ENCODE measurements around the gene DNAH7.

Gene DNAH7

DNA sequence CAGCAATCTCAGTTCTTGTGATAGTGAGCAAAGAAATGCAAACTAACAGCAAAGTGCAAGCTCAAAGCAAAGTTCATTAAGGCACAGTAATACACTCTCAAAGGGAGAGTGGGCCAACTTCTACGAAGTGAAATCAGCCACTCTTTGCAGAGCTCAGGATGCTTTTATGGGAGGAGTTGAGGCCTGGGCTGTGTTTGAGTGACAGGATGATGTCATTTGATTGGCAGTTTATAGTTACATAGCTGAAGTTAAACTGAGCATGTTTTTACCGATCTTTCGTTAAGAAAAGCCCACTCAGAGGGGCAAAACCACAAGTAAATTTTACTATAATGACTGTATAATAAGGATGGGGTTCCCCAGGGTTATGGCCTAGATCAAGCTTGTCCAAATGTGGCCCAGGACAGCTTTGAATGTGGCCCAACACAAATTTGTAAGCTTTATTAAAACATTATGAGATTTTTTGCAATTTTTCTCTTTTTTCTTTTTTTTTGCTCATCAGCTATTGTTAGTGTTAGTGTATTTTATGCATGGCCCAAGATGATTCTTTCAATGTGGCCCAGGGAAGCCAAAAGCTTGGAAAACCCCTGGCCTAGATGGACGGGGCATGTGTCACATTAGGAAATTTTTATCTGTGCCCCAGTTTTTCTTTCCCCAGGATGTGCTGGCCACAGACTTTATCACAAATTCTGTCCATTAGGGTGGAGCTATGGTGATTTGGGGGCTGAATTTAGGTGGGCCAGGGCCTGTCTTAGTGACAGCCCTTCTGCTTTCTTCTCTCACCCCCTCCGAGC is 8.3 kb upstream of the DNAH7 start:
- no peak for DNase-seq

DNA sequence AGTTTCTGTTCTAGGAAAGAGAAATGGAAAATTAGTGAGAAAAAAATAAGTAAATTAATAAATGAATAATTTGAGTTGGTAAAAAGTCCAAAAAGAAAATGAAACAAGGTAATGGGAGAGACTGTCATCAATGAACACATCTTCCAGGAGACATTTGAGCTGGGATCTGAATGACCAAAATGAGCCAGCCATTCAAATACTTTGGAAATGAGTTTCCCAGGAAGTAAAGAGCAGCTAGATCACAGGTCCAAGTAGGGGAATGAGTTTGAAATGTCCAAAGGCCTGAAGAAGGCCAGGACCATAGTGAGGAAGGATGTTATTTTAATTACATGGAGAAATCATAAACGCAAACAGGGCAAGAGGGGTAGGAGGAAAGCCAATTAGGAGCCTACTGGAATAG is 6.6 kb upstream of the DNAH7 start:
- no peak for DNase-seq

DNA sequence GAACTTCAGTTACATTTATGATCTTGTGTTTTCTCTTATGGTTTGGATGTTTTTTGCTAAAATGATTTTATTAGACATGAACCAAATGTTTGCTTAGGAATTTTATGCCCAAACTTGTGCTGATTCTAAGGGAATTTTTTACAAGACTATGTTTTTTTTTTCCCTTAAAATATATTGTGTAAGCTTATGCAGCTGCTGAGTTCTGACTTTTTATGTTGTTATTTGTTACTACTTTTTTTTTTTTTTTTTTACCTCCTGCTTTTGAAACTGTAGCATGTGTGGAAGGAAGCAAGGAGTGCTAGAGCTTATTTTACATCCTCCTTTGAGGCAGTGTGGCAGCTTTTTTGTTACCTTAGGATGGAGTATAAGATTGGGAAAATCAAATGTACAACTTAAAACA is 6.0 kb upstream of the DNAH7 start:
- DNase-seq, result no peak

DNA sequence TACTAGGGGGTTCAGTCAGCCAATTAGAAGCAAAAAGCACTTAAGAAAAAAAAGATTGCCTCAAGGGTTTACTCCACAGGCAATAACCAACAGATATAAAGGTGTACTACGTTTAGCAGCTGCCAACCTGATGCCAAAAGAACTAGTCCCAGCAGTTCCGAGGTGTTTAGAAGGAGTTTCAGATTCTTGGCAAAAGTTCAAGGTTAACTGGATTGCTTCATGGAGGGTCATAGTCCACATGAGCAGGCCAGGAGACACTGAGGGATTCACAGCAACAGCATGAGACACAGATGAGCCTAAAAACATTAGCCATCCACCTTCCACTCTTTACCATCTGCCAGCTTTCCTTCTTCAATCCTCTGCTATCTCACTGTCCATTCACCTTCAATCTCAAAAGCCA is 4.9 kb upstream of the DNAH7 start:
- DNase-seq, result no peak

DNA sequence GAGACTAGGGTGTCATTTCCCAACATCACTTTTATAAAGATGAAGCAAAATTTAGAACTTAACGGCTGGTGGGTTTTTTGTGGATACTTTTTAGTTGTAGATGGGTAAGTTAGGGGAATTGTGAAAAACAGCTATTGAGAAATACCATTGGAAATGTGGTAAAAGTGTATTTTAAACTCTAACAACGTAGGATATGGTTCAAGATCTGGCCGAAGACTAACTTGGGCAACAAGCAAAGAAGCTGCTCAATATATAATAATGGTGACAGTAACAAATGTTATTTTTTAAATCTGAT is 1.6 kb downstream of the DNAH7 start:
- no peak for DNase-seq

DNA sequence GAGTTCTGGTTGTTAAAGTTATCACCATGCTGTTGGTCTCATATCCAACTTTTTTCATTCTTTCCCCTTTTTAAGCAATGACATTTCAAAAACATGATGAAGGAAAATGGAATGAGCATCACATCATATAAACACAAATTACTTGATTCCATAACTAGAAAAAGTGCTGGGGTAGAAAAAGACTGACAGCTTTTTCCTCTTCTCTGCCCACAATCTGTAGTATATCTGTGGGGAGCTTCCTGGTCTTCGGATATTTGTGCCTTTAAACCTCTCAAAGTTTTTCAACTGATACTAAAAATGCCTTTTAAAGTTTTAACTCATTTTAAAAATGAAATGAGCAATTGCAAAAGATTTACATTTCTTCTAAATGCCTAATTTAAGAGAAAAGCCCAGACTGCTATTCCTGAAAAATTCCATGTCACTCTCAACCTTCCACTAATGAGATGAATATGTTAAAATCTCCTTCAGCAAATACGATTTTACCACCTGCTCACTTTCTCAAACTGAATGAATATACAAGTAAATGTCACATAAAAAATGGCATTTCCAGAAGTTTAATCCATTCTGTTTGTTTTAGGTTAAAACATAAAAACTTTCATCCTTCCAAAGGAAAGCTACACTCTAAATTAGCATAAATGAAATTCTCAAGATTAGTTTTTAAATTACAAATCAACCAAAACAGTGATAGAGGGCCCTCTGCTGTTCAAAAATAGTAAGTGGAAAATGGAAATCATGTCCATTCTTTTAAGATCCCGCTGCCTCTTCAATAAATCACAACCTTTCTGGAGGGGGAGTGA is 2.1 kb downstream of the DNAH7 start:
- DNase-seq, result peak; percentile 55

DNA sequence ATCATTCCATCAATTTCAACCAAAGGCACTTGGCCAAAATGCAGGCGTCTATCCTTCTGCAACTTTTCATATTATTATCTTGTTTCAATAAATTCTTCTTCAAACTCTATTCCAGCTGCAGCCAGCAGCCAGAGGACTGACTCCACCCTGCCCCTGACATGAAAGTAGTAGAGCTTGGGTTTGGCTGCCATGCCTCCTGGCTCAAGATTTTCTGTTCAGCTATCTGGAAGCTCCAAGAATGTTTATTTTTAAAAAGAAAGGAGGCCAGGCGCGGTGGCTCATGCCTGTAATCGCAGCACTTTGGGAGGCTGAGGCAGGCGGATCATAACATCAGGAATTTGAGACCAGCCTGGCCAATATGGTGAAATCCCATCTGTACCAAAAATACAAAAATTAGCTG is 4.9 kb downstream of the DNAH7 start:
- DNase-seq, result no peak

DNA sequence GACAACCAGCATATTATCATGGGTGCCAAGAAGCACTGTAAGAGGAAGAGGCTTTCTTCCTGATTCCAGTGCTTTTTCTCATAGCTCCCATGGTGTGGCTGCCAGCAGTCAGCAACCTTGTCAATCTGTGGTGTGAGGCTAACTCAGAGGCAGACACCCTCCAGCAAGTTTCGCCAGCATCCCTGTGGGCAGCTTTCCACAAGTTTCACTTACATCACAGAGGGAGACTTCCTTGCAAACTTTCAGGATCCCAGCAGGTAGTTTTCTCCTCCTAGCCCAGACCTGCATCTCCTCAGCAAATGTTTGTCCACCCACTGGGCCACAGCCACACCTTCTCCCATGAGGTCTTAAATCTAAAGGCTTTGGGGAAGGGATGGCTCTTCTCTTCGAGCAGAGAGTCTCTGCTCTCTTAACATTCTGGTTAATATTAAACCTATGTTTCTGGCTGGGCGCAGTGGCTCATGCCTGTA is 9.1 kb downstream of the DNAH7 start:
- no peak for DNase-seq

DNA sequence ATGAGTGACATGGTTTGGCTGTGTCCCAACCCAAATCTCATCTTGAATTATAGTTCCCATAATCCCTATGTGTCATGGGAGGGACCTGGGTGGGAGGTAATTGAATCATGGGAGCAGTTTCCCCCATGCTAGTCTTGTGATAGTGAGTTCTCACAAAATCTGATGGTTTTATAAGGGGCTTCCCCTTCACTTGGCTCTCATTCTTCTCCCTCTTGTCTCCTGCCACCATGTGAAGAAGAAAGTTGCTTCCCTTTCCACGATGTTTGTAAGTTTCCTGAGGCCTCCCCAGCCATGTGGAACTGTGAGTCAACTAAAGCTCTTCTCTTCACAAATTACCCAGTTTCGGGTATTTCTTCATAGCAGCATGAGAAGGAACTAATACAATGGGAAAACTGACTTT is 14.0 kb downstream of the DNAH7 start:
- DNase-seq, result no peak

DNA sequence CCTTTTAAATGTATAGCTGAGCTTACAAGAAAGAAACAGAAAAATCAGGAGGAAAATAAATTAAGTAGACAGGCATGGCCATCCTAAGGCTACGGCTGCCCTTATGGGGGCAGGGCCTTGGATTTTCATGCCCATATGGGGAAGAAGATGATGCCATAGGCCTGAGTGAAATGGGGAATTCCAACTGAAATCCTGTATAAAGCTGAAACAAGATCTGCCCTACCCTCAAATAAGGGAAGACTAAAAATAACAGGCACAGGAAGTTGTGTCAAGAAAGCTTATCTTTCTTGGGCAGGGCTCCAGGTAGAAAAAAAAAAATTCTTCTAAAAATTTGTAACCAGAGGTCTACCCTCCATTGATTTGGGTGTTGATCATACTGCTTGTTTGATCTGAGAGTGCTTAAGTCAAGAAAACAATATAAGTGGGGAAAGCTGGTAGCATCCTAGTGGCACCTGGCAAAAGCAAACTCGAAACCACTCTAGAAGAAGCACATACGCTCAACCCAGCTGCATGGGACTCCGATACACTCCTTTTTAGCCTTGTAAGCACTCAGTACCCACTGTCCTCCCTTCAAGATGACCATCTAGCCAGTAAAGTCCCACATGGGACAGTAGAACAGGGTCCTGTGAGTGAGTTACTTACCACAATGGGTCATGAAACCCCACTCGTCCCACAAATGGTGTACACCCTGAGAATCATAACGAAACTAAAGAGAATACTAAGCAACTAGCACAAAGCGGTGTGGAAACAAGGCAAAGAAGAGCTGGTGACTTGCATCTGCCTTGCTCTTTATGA is 22.3 kb downstream of the DNAH7 start:
- no peak for DNase-seq

DNA sequence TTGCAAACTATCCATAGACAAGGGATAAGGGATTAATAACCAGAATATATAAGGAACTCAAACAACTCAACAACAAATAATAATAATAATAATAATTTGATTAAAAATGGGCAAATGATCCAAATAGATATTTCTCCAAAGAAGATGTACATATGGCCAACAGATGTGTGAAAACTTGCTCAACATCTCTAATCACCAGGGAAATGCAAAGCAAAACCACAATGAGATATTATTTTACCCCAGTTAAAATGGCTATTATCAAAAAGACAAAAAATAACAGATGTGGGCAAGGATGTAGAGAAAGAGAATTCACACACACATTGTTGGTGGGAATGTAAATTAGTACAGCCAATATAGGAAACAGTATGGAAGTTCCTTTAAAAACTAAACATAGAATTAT is 26.9 kb downstream of the DNAH7 start:
- no peak for DNase-seq

DNA sequence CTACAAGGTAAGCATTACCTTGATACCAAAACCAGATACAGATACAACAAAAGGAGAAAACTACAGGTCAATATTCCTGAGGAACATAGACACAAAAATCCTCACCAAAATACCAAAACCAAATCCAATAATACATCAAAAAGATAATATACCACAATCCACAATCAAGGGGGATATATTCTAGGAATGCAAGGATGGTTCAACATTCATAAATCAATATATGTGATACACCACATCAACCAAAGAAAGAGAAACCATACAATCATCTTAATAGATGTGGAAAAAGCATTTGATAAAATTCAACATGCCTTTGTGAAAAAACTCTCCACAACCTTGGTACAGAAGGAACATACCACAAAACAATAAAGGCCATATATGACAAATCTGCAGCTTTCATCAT is 28.4 kb downstream of the DNAH7 start:
- DNase-seq, result no peak

DNA sequence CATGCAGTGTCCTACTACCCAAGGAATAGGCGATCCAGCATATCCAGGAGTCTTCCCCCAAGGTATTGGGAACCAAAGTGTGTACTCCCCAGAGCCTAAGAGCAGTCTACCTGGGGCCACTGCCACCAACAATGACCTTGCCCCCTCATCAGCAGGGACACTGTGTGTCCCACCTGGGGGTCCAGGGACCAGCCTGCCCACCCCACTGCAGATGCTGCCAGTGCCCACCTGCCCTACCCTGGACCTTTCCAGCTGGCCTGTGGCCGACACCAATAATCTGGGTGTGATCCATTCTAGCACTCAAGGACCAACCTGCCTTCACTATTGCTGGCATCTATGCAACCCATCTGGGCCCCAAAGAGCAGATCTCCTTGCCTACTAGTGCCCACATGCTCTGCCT is 32.2 kb downstream of the DNAH7 start:
- no peak for DNase-seq

DNA sequence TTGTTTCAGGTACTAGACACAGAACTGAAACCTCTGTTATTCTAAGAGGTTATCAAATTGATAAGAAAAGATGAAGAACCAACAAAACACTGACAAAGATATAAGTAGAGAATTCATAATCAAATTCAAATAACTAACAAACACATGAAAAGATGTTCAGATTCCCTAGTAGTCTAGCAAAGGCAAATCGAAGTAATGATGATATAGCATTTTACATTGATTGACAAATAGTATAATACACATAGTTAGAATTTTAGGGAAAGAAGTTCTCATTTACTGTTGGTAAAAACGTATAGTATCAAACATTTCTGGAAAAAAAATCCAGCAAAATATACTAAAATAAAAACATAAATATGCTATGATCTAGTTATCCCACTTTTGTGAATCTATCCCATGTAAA is 50.6 kb downstream of the DNAH7 start:
- no peak for DNase-seq

DNA sequence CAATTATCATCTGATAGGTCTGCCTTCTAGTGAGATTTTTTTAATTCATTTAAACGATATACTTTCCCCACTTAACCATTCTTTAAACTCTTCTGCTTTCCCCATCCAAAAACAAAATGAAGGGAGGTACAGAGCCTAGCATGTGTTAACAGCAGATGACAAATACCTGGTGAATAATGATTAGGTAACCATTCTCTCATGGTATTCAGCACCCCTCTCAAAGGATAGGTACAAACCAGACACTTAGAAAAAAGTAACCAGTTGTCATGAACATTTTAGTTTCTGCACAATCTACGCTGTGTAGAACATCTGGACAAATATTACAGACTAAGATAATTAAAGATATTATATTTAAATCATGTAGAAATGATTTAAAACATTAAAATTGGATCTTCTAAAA is 56.3 kb downstream of the DNAH7 start:
- no peak for DNase-seq

DNA sequence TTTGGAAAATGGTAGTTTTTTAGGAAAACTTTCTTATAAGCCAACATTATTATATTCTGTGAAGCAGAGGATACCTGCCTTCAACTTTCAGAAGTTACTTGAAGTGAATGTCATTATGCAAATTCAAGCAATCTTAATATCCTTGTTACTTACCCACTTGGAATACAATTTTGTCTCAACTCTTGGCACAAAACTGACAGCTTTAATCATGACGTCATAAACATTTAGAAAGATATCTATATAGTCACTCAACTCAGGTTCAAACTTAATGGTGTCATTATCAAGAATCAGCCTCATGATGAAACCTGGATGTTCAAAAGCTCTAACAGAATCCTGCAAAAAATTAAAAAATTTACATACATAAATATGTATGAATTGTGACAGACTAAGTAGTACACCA is 68.1 kb downstream of the DNAH7 start:
- DNase-seq, result no peak

DNA sequence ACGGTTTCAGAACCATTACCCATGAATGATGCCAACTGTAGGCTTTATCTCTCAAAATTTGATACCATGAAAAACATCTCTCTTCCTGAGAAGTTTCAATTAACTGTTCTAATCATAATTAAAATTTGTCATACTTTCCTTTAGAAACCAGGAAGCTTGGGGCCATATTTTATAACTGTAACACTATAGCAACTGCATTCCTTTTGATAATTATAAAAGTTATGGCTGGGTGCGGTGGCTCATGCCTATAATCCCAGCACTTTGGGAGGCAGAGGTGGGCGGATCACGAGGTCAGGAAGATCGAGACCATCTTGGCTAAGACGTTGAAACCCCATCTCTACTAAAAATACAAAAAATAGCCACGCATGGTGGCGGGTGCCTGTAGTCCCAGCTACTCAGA is 70.6 kb downstream of the DNAH7 start:
- DNase-seq, result no peak

DNA sequence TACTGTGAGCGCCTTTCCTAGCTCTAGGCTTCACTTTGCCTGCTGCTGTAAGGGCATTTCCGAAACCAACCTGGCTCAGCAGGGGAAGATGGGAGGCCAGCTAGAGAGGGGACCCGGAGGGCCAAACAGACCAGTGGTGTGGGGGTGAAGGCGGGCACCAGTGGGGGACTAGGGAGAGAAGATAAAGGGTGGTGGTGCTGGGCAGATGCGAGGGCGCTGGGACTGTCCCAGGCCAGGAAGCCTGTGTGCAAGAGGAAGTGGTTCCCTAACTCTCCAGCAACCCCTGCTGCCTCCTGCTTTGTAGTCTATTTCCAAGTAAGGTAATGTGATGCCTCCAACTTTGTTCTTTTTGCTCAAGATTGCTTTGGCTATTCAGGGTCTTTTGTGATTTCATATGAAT is 73.1 kb downstream of the DNAH7 start:
- DNase-seq, result no peak

DNA sequence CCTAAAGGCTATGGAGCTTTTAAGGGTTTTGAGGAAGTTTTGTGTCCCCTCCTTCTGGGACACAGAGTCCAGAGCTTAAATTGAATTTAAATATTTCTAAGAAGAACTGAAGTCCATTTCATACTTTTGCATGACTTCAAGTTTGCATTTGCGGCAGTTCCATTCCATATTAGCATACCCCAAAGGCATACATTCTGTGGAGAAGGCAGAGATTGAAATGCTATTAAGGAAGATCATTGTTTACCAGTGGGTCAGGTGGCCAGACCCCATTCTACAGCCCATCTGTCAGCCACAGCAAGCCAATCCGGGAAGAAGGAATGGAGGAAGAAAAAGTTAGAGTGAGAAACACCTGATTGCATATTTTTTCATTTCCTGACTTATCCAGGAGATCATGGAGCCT is 75.0 kb downstream of the DNAH7 start:
- DNase-seq, result no peak

DNA sequence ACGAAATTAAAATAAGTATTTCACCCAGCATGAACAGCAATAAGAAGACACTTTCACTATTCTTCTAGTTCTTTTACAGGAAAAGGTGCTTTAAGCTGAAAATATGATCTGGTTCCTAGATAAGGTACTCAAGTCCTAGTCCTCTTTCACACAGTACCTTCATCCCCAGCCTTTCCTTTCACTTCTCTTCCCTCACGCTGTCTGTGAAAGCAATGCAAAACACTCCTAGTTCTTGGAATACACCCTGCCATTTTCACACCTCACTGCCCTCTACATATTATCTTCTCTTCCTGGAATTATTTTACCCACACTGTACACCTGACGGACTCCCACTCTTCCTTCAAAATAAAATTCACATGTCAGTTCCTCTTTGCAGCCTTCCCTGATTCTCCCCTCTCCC is 82.9 kb downstream of the DNAH7 start:
- DNase-seq, result no peak

DNA sequence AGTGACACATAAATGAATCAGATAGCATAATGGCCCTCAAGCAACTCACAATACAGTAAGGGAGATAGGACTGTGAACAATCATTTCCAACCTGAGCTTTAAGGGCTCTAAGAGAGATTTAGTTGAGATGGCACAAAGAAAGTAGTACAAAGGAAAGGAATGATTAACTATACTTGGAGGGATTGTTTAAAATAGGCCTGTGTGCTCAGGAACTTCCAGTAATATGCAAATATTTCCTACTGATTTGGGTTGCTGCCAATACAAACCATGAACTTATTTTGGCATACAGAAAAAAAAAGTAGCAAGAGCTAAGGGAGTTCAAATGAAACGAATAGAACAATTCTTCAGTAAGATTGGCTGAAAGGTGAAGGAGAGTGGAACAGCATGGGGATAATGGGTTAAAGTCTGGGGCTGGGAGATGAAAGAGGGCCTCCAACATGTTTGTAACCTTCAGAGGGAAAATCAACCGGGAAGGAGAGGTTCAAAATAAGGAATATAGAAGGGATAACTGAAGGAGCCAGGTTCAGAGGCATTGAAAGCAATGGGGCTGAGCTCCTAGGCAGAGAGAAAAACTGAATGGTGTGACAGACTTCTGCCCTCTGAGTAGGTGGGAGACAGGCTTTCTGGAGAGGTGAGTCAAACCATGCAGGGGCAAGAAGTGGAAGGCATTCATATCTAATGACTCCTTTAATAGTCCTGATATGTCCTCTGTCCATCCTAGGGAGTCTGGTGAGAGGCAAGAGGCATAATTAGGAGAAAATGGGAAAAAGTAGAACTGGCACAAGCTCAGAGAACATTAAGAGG is 83.5 kb downstream of the DNAH7 start:
- no peak for DNase-seq

DNA sequence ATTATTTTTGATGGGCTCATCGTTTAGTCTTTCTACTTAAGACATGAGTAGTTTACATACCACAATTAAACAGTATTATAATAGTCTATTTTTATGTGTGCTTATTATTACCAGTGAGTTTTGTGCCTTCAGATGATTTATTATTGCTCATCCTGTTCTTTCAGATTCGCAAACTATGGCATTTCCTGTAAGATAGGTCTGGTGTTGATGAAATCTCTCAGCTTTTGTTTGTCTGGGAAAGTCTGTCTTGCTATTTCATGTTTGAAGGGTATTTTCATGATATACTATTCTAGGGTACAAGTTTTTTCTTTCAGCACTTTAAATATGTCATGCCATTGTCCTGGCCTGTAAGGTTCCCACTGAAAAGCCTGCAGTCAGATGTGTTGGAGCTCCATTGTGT is 101.3 kb downstream of the DNAH7 start:
- no peak for DNase-seq

DNA sequence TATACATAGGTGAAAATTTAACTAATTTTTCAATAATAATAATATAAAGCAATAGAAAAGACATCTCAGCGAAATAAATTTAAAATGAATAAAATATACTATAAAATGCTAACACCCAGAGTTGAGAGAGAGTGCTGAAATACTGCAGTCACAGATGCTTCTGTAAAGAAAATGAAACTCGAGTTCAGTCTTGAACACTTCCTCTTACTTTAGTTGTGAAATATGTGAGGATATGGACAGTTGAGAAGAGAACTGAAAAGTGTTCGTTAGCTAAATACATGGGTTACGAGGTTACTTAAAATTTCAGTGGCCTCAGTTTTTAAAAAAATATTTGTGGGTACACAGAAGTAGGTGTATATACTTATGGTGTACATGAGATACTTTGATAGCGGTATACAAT is 106.8 kb downstream of the DNAH7 start:
- no peak for DNase-seq

Data from CD4-positive, alpha-beta T cell treated with Interleukin-12 subunit alpha and Interleukin-12 subunit beta, for 1 hour (primary cell).